Karpas-422 (cell line): ENCODE measurements around the gene FBXL13. TPM values are rescaled to one million over a fixed set of nuclear protein-coding genes. Genes with fewer than 3 reads are reported as not detected.
"Not testable (repeated sequence)": the region's sequence is repeated elsewhere in the genome, so short reads cannot be mapped to it uniquely, and the experiment has no call there.

Experiments
- DNase-seq: peaks from one replicate; pipeline ENCODE4 v3.0.0-alpha.2; 2015
- H2AFZ ChIP-seq: fragments of 200-600 bp; sonication (generic); 2 replicates; pipeline ENCODE4 v1.6.1; 2014; ENCODE audit warnings: antibody characterized with exemption, low read length, mixed read lengths
- H3K27ac ChIP-seq: fragments of 200-600 bp; sonication (generic); 2 replicates; pipeline ENCODE4 v1.5.1; 2014; ENCODE audit warnings: mild to moderate bottlenecking, low read length, moderate library complexity
- H3K27me3 ChIP-seq: fragments of 200-600 bp; sonication (generic); 2 replicates; pipeline ENCODE4 v1.6.1; 2014; ENCODE audit warnings: low read length, mixed read lengths
- H3K36me3 ChIP-seq: fragments of 200-600 bp; sonication (generic); 2 replicates; pipeline ENCODE4 v1.6.1; 2014; ENCODE audit warnings: low read length, mixed read lengths; ENCODE audit not compliant: insufficient read depth
- H3K4me1 ChIP-seq: fragments of 200-600 bp; sonication (generic); 2 replicates; pipeline ENCODE4 v1.6.1; 2014; ENCODE audit warnings: mild to moderate bottlenecking, low read length, mixed read lengths
- H3K4me2 ChIP-seq: fragments of 200-600 bp; sonication (generic); 2 replicates; pipeline ENCODE4 v1.6.1; 2014; ENCODE audit warnings: low read length, low read depth, mild to moderate bottlenecking; ENCODE audit not compliant: poor library complexity, severe bottlenecking
- H3K4me3 ChIP-seq: fragments of 200-600 bp; sonication (generic); 2 replicates; pipeline ENCODE4 v1.5.1; 2014; ENCODE audit warnings: mild to moderate bottlenecking, antibody characterized with exemption, low read length, mixed read lengths
- H3K79me2 ChIP-seq: fragments of 200-600 bp; sonication (generic); 2 replicates; pipeline ENCODE4 v1.6.1; 2014; ENCODE audit warnings: mild to moderate bottlenecking, low read length, mixed read lengths
- H3K9ac ChIP-seq: fragments of 200-600 bp; sonication (generic); 2 replicates; pipeline ENCODE4 v1.6.0; 2014; ENCODE audit warnings: low read length
- H3K9me2 ChIP-seq: fragments of 200-600 bp; sonication (generic), shearing (Covaris generic); replicated peaks from 2 replicates; pipeline ENCODE4 v1.6.0; 2014; ENCODE audit warnings: mild to moderate bottlenecking, low read length, moderate library complexity; ENCODE audit not compliant: insufficient read depth
- H3K9me3 ChIP-seq: fragments of 300-700, 200-600 bp; sonication (generic); 2 replicates; pipeline ENCODE4 v1.6.1; 2014; ENCODE audit warnings: low read length, mixed read lengths
- H4K20me1 ChIP-seq: fragments of 200-600 bp; sonication (generic); 2 replicates; pipeline ENCODE4 v1.6.1; 2014; ENCODE audit warnings: mild to moderate bottlenecking, antibody characterized with exemption, low read length, low read depth; ENCODE audit not compliant: insufficient read depth
- total RNA-seq: library from RNA; depleted of rRNA; stranded (reverse); fragments of >200 nt; shearing (Covaris generic); gene quantifications from 2 replicates; pipeline ENCODE4 v1.2.3, GENCODE V29; 2014; ENCODE audit warnings: low replicate concordance

The FBXL13 gene
- total RNA-seq, 1 experiment from 2014 or later: 4.2 TPM

DNA sequence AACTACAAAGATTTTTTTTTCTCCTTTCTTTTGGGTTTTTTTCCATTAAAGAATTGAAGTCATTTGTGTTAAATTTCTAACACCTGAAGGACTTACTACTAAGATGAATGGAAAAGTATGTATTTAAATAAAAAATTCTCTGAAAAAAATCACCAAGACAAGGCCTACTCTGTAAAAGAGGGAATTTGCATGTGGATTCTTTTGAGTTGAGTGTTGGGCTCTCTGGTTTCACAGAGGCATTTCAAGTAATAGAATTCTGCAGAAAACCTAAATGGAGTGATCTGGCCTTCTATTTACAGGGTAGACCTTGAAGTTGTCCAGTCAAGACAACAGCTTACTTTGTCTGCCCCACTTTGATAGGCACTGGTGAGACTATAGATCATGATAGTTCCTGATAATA lies 157.7 kb downstream of the FBXL13 start:
- H3K4me2 ChIP-seq: no peak overlapping the region
- H3K4me1 ChIP-seq: no peaks in the 10 kb centered on the region
- no peak overlapping the region for H3K4me3 ChIP-seq
- no peaks in the 10 kb centered on the region for H3K9me2 ChIP-seq
- H2AFZ ChIP-seq: no peak overlapping the region
- no peak overlapping the region for H3K27ac ChIP-seq
- DNase-seq: no peak
- H3K36me3 ChIP-seq: no peaks in the 10 kb centered on the region
- H3K9ac ChIP-seq: no peak overlapping the region
- H4K20me1 ChIP-seq: no peaks in the 10 kb centered on the region
- H3K27me3 ChIP-seq: no peaks in the 10 kb centered on the region
- no peaks in the 10 kb centered on the region for H3K9me3 ChIP-seq
- H3K79me2 ChIP-seq: no peaks in the 10 kb centered on the region

DNA sequence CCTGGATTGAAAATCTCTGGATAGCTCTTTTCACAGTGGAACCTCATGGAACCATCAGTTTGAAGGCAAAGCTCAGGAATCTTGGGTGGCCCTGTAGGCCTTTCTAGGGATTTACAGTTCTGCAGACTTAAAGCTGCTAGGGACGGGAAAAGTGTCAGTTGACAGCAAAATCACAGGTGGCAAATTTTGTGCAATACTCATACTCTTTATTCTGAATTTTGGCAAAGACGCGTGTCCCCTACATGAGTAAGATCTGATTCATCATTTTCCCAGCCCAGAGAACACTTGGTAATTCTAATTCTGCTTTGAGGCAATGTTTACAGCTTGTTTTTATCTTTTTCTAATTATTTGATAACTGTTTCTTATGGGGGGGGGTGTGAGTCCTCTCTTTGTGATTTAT lies 158.2 kb downstream of the FBXL13 start:
- no peak overlapping the region for H3K27ac ChIP-seq
- H3K79me2 ChIP-seq: no peaks in the 10 kb centered on the region
- no peaks in the 10 kb centered on the region for H3K4me1 ChIP-seq
- no peak overlapping the region for H2AFZ ChIP-seq
- H4K20me1 ChIP-seq: no peaks in the 10 kb centered on the region
- H3K9me3 ChIP-seq: no peaks in the 10 kb centered on the region
- no peaks in the 10 kb centered on the region for H3K36me3 ChIP-seq
- H3K4me2 ChIP-seq: no peak overlapping the region
- no peak overlapping the region for H3K9ac ChIP-seq
- no peaks in the 10 kb centered on the region for H3K27me3 ChIP-seq
- no peaks in the 10 kb centered on the region for H3K9me2 ChIP-seq
- no peak overlapping the region for H3K4me3 ChIP-seq
- DNase-seq: no peak

GRCh38 chr7:102914585-102914984 lies 160.0 kb downstream of the FBXL13 start:
- H2AFZ ChIP-seq: no peak overlapping the region
- no peaks in the 10 kb centered on the region for H4K20me1 ChIP-seq
- H3K27ac ChIP-seq: no peak overlapping the region
- DNase-seq: no peak
- no peaks in the 10 kb centered on the region for H3K36me3 ChIP-seq
- no peaks in the 10 kb centered on the region for H3K9me3 ChIP-seq
- H3K79me2 ChIP-seq: no peaks in the 10 kb centered on the region
- H3K9me2 ChIP-seq: no peaks in the 10 kb centered on the region
- H3K4me1 ChIP-seq: no peaks in the 10 kb centered on the region
- H3K4me3 ChIP-seq: no peak overlapping the region
- H3K4me2 ChIP-seq: no peak overlapping the region
- H3K27me3 ChIP-seq: no peaks in the 10 kb centered on the region
- H3K9ac ChIP-seq: no peak overlapping the region

DNA sequence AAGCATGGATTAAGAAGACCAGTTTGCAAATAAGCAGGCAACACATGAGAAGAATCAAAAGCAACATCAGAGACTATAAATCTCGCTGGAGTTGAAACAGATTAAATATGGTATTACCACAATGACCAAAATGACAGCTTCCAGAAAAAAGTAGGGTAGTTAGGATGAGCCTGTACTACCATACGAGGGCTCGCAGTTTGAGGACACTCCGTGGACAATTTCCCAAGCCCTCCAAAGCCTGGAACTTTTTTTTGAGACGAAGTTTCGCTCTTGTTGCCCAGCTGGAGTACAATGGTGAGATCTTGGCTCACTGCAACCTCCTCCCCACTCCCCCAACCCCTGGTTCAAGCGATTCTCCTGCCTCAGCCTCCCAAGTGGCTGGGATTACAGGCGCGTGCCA lies 160.8 kb downstream of the FBXL13 start:
- DNase-seq: no peak
- Histone ChIP-seq H2AFZ (no peak overlapping the region), H3K4me3 (no peak overlapping the region), H3K36me3 (no peaks in the 10 kb centered on the region), H3K9me3 (no peaks in the 10 kb centered on the region), H3K9ac (no peak overlapping the region), H3K4me1 (no peaks in the 10 kb centered on the region), H3K4me2 (no peak overlapping the region), H3K27me3 (no peaks in the 10 kb centered on the region), H3K9me2 (no peaks in the 10 kb centered on the region), H3K79me2 (no peaks in the 10 kb centered on the region), H3K27ac (no peak overlapping the region), H4K20me1 (no peaks in the 10 kb centered on the region)

GRCh38 chr7:102912742-102913141 lies 161.9 kb downstream of the FBXL13 start, which contains the start of gene LRRC17:
LRRC17 (plus strand) TSS chr7:102913000; CDS start chr7:102933914, 20,914 bp downstream.
- no peaks in the 10 kb centered on the region for H3K9me3 ChIP-seq
- H4K20me1 ChIP-seq: no peaks in the 10 kb centered on the region
- H3K4me3 ChIP-seq: no peak within 1 kb of the TSS
- H2AFZ ChIP-seq: 0 out of 2 replicates have a peak within 1 kb of the TSS, but pooled peaks have one; percentile 41
- no peaks in the 10 kb centered on the region for H3K9me2 ChIP-seq
- H3K27ac ChIP-seq: no peak within 1 kb of the TSS
- H3K4me1 ChIP-seq: no peaks in the 10 kb centered on the region
- H3K27me3 ChIP-seq: no peaks in the 10 kb centered on the region
- no peaks in the 10 kb centered on the region for H3K36me3 ChIP-seq
- no peak for DNase-seq
- no peak within 1 kb of the TSS for H3K4me2 ChIP-seq
- H3K79me2 ChIP-seq: no peaks in the 10 kb centered on the region
- H3K9ac ChIP-seq: no peak within 1 kb of the TSS

DNA sequence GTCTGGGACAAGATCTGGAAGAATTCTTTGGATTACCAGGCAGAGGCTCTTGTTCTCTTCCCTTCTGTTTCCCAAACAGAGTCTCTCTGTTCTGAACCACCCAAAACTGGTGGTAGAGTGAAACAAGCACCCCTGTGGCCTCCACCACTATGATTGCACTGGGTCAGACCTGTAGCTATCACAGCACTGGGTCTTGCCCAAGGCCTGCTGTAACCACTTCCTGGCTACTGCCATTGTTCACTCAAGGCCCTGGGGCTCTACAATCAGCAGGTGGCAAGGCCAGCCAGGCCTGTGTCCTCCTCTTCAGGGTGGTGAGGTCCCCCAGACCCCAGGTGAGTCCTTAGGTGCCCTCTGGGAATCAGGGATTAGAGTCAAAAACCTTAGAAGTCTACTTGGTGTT lies 165.9 kb downstream of the FBXL13 start:
- no peaks in the 10 kb centered on the region for H3K79me2 ChIP-seq
- no peaks in the 10 kb centered on the region for H3K27me3 ChIP-seq
- H3K4me1 ChIP-seq: no peaks in the 10 kb centered on the region
- no peak overlapping the region for H3K4me3 ChIP-seq
- no peak overlapping the region for H3K27ac ChIP-seq
- H3K9me2 ChIP-seq: no peaks in the 10 kb centered on the region
- no peaks in the 10 kb centered on the region for H4K20me1 ChIP-seq
- no peaks in the 10 kb centered on the region for H3K36me3 ChIP-seq
- no peak overlapping the region for H3K9ac ChIP-seq
- H3K9me3 ChIP-seq: no peaks in the 10 kb centered on the region
- no peak for DNase-seq
- no peak overlapping the region for H3K4me2 ChIP-seq
- H2AFZ ChIP-seq: no peak overlapping the region

DNA sequence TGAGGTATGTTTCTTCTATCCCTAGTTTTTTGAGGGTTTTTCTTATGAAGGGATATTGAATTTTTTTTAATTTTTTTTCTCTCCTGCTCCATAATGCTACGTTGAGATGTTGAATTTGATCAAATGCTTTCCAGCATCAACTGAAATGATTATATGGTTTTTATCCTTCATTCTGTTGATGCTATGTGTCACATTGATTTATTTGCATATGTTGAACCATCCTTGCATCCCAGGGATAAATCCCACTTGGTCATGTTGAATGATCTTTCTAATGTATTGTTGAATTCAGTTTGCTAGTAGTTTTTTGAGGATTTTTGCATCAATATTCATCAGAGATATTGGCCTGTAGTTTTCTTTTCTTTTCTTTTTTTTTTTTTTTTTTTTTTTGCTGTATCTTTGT lies 171.0 kb downstream of the FBXL13 start:
- H3K79me2 ChIP-seq, H3K4me2 ChIP-seq: not testable (repeated sequence)

DNA sequence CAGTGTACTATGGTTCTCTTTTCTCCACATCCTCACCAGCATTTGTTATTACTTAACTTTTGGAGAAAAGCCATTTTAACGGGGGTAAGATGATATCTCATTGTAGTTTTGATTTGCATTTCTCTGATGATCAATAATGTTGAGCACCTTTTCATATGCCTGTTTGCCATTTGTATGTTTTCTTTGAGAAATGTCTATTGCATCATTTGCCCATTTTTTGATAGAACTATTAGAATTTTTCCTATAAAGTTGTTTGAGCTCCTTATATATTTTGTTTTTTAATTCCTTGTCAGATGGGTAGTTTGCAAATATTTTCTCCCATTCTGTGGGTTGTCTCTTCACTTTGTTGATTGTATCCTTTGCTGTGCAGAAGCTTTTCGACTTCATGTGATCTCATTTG lies 172.5 kb downstream of the FBXL13 start:
- H3K9ac ChIP-seq, H3K36me3 ChIP-seq, H3K4me2 ChIP-seq: not testable (repeated sequence)

More for the DNA sequence above, 171.0 kb downstream of the FBXL13 start:
- H3K4me3 ChIP-seq, H3K9ac ChIP-seq, H3K36me3 ChIP-seq, H2AFZ ChIP-seq, H4K20me1 ChIP-seq, H3K4me1 ChIP-seq, H3K27ac ChIP-seq, H3K27me3 ChIP-seq, H3K9me2 ChIP-seq, H3K9me3 ChIP-seq: not testable (repeated sequence)
- peak; percentile 11 for DNase-seq

DNA sequence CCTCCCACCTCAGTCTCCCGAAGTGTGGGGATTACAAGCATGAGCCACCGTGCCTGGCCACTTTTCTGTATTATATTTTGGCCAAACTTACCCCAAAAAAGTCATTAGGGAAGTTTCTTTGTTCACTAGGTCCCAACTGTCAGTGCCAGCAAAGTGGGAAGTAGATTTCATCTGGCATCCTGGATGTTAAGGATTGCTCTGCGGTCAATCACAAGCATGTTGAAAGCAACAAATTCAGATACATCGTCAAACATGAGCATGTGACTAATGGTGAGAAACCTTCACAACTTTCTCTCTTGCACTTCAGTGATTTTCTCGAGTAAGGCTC lies 176.1 kb downstream of the FBXL13 start:
- Histone ChIP-seq H3K4me3 (no peak overlapping the region), H3K9me3 (no peaks in the 10 kb centered on the region), H2AFZ (no peak overlapping the region), H3K79me2 (no peaks in the 10 kb centered on the region), H3K9ac (no peak overlapping the region), H3K27ac (no peak overlapping the region), H3K4me1 (no peaks in the 10 kb centered on the region), H3K27me3 (no peaks in the 10 kb centered on the region), H3K4me2 (no peak overlapping the region), H3K36me3 (no peaks in the 10 kb centered on the region), H3K9me2 (no peaks in the 10 kb centered on the region), H4K20me1 (no peaks in the 10 kb centered on the region)
- no peak for DNase-seq

More for the DNA sequence above, 172.5 kb downstream of the FBXL13 start:
- not testable (repeated sequence) for H2AFZ ChIP-seq, H3K4me1 ChIP-seq, H3K9me3 ChIP-seq, H3K27me3 ChIP-seq, H4K20me1 ChIP-seq, H3K4me3 ChIP-seq, H3K27ac ChIP-seq, H3K79me2 ChIP-seq, H3K9me2 ChIP-seq
- DNase-seq: peak; percentile 25
